HCT116 (cell line): ENCODE measurements around the gene STARD4. TPM values are rescaled to one million over a fixed set of nuclear protein-coding genes. Genes with fewer than 3 reads are reported as not detected.

Source experiments
- ATAC-seq: fragments of 200-7000 bp; cut with Tn5 transposase; 2 replicates; pipeline ENCODE4 v1.9.1; 2020; ENCODE audit warnings: mild to moderate bottlenecking, moderate library complexity
- BruUV-seq: library from RNA; stranded (reverse); fragments of 400-500 nt; replicated peaks from 2 replicates; lab custom pipeline; 2021; lab: Mats Ljungman, UMichigan
- CTCF ChIA-PET: fragments of 300-600 bp; sonication (Branson Sonifier 250); formaldehyde crosslinking; loops from one replicate; lab custom pipeline; 2021; ENCODE audit warnings: antibody characterized with exemption; lab: Charles Lee
- POLR2A ChIA-PET: fragments of 300-600, 350-600 bp; sonication (Branson Sonifier 250); formaldehyde crosslinking; loops from one replicate; lab custom pipeline; 2021; ENCODE audit warnings: antibody characterized with exemption; lab: Charles Lee
- RAD21 ChIA-PET, 2 experiments: fragments of 300-600 bp; sonication (Branson Sonifier 250); formaldehyde crosslinking; loops; one replicate each; lab custom pipeline; 2023; ENCODE audit warnings: low total read pairs in 2 of 2; ENCODE audit not compliant: uncharacterized antibody in 2 of 2, unreplicated experiment in 2 of 2, low non-redundant PET in 1 of 2; lab: Charles Lee
- DNase-seq: peaks from one replicate; pipeline ENCODE4 v3.0.0-alpha.2; 2010; ENCODE audit warnings: low read depth, low spot score
- H2AFZ ChIP-seq: fragments of 200-600 bp; shearing (Covaris generic), sonication (generic); 2 replicates; pipeline ENCODE4 v1.6.1; 2017; ENCODE audit warnings: low read depth, mixed run types, mixed read lengths, antibody characterized with exemption, low read length; ENCODE audit not compliant: poor library complexity, severe bottlenecking
- H3K27ac ChIP-seq: 2 replicates; pipeline ENCODE4 v1.5.1; 2012; ENCODE audit warnings: low read depth, low read length
- H3K27me3 ChIP-seq: fragments of 200-600 bp; sonication (generic); 2 replicates; pipeline ENCODE4 v1.6.1; 2016; ENCODE audit warnings: mixed run types, low read length, mixed read lengths; ENCODE audit not compliant: insufficient read depth
- H3K36me3 ChIP-seq, 2 experiments: fragments of 200-500 bp in 1 of 2; fragments of 200-600 bp in 1 of 2; sonication (Bioruptor generic) in 1 of 2; sonication (generic) in 1 of 2; 2 replicates each; pipeline versions ENCODE4 v1.5.1 to v1.6.1; 2014 to 2016; ENCODE audit warnings: low read length in 2 of 2, inconsistent platforms in 1 of 2, mixed read lengths in 1 of 2, mixed run types in 1 of 2; ENCODE audit not compliant: insufficient read depth in 2 of 2, control insufficient read depth in 1 of 2
- H3K4me1 ChIP-seq, 2 experiments: fragments of 200-600 bp in 1 of 2; sonication (generic) in 1 of 2; 2 replicates each; pipeline versions ENCODE4 v1.5.1 to v1.6.1; 2012 to 2017; ENCODE audit warnings: low read length in 2 of 2, inconsistent platforms in 1 of 2, mild to moderate bottlenecking in 1 of 2, mixed read lengths in 1 of 2, mixed run types in 1 of 2, moderate library complexity in 1 of 2; ENCODE audit not compliant: insufficient read depth in 2 of 2, control insufficient read depth in 1 of 2
- H3K4me2 ChIP-seq: fragments of 200-600 bp; sonication (generic); 2 replicates; pipeline ENCODE4 v1.6.1; 2017; ENCODE audit warnings: mixed run types, low read length, mixed read lengths
- H3K4me3 ChIP-seq, 2 experiments: fragments of 200-600 bp in 1 of 2; sonication (generic) in 1 of 2; replicated peaks in 1 of 2; 2 replicates each; pipeline ENCODE4 v1.5.1; 2011 to 2016; ENCODE audit warnings: low read length in 2 of 2, control low read depth in 1 of 2, low read depth in 1 of 2, mild to moderate bottlenecking in 1 of 2, mixed read lengths in 1 of 2, mixed run types in 1 of 2
- H3K79me2 ChIP-seq: fragments of 200-600 bp; sonication (generic); 2 replicates; pipeline ENCODE4 v1.6.1; 2017; ENCODE audit warnings: mild to moderate bottlenecking, mixed run types, low read length, moderate library complexity, mixed read lengths; ENCODE audit not compliant: insufficient read depth
- H3K9ac ChIP-seq: fragments of 200-600 bp; sonication (generic); 2 replicates; pipeline ENCODE4 v1.6.1; 2016; ENCODE audit warnings: low read length, mixed read lengths
- H3K9me2 ChIP-seq: fragments of 200-600 bp; sonication (generic), shearing (Covaris generic); 2 replicates; pipeline ENCODE4 v1.6.1; 2017; ENCODE audit warnings: mixed run types, mild to moderate bottlenecking, moderate library complexity; ENCODE audit not compliant: insufficient read depth
- H3K9me3 ChIP-seq, 2 experiments: fragments of 200-500 bp in 1 of 2; fragments of 200-600 bp in 1 of 2; sonication (Bioruptor generic) in 1 of 2; sonication (generic) in 1 of 2; 2 replicates each; pipeline ENCODE4 v1.6.1; 2014 to 2017; ENCODE audit warnings: low read length in 2 of 2, mixed read lengths in 2 of 2, inconsistent platforms in 1 of 2, low read depth in 1 of 2, mild to moderate bottlenecking in 1 of 2, mixed run types in 1 of 2, moderate library complexity in 1 of 2; ENCODE audit not compliant: control insufficient read depth in 1 of 2, insufficient read depth in 1 of 2
- H4K20me1 ChIP-seq: fragments of 200-600 bp; sonication (generic), shearing (Covaris generic); 2 replicates; pipeline ENCODE4 v1.6.1; 2017; ENCODE audit warnings: mixed run types, mild to moderate bottlenecking, moderate library complexity; ENCODE audit not compliant: insufficient read depth
- EZH2 ChIP-seq: fragments of 200-600 bp; sonication (generic); IDR thresholded peaks from 2 replicates; pipeline ENCODE4 v1.6.1; 2017; ENCODE audit warnings: antibody characterized with exemption, mixed run types
- FOSL1 ChIP-seq: IDR thresholded peaks from 2 replicates; pipeline ENCODE4 v1.6.1; 2012; ENCODE audit warnings: low read depth
- SRF ChIP-seq: IDR thresholded peaks from 2 replicates; pipeline ENCODE4 v1.6.1; 2012; ENCODE audit warnings: low read depth
- YY1 ChIP-seq: IDR thresholded peaks from 2 replicates; pipeline ENCODE4 v1.6.1; 2011; ENCODE audit warnings: low read length, low read depth, moderate library complexity, mild to moderate bottlenecking; ENCODE audit not compliant: insufficient replicate concordance; ENCODE audit errors: extremely low read depth
- intact Hi-C: fragments of 100-400 bp; cut with micrococcal nuclease; formaldehyde crosslinking; loops from 2 replicates; pipeline ENCODE4 v1.10.0; 2022
- total RNA-seq: library from RNA; stranded (reverse); gene quantifications from one replicate; pipeline ENCODE4 v1.2.1, GENCODE V29; 2021; ENCODE audit not compliant: unreplicated experiment
- TF ChIP-seq, protein P1 (sequence below): IDR thresholded peaks from 2 replicates; pipeline ENCODE4 v1.6.1; 2011; ENCODE audit warnings: mild to moderate bottlenecking, low read length, moderate library complexity; ENCODE audit not compliant: insufficient replicate concordance; ENCODE audit errors: extremely low read depth
- TF ChIP-seq, protein P2 (sequence below): IDR thresholded peaks from 2 replicates; pipeline ENCODE4 v1.6.1; 2012
- TF ChIP-seq, protein P3 (sequence below): IDR thresholded peaks from 2 replicates; pipeline ENCODE4 v1.6.1; 2012

STARD4 gene
- total RNA-seq, 1 experiment from 2014 or later, result 44.3 TPM

DNA sequence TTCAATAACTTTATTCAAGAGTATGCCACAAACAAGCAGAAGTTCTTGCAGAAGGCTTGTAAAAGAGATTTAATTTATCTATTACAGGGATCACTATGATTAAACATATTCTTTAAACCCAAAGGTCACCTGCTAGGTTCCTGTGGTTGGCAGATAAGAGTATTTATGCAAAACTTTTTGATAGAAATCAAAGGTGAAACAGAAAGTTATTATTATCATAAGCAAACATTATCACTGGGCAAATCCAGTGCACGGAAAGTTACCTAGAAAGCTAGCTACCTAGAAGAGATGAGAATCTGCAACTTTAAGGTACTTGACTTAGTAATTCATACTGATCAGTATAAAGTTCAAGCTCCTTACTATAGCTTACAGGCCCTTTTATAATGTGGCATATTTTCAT is 3.2 kb downstream of the STARD4 start:
- TF ChIP-seq, protein P1, sequence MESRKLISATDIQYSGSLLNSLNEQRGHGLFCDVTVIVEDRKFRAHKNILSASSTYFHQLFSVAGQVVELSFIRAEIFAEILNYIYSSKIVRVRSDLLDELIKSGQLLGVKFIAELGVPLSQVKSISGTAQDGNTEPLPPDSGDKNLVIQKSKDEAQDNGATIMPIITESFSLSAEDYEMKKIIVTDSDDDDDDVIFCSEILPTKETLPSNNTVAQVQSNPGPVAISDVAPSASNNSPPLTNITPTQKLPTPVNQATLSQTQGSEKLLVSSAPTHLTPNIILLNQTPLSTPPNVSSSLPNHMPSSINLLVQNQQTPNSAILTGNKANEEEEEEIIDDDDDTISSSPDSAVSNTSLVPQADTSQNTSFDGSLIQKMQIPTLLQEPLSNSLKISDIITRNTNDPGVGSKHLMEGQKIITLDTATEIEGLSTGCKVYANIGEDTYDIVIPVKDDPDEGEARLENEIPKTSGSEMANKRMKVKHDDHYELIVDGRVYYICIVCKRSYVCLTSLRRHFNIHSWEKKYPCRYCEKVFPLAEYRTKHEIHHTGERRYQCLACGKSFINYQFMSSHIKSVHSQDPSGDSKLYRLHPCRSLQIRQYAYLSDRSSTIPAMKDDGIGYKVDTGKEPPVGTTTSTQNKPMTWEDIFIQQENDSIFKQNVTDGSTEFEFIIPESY, result no peak
- TF ChIP-seq FOSL1 (no peak), EZH2 (no peak), YY1 (no peak), SRF (no peak)
- TF ChIP-seq, protein P2, sequence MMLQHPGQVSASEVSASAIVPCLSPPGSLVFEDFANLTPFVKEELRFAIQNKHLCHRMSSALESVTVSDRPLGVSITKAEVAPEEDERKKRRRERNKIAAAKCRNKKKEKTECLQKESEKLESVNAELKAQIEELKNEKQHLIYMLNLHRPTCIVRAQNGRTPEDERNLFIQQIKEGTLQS, result no peak
- TF ChIP-seq, protein P3, sequence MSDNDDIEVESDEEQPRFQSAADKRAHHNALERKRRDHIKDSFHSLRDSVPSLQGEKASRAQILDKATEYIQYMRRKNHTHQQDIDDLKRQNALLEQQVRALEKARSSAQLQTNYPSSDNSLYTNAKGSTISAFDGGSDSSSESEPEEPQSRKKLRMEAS, result no peak
- H3K4me2 ChIP-seq, result no peak overlapping the region
- H4K20me1 ChIP-seq, result no peaks in the 10 kb centered on the region
- no peaks in the 10 kb centered on the region for H3K27me3 ChIP-seq
- peaks cover 48% of the 10 kb centered on the region; the same call in 1 of the 2 replicates for H3K79me2 ChIP-seq
- peaks cover 13 to 22% of the 10 kb centered on the region in 2 experiments for H3K4me1 ChIP-seq
- BruUV-seq, result no TSS peak
- POLR2A ChIA-PET, result no interaction called here
- RAD21 ChIA-PET, result no interaction called here
- H3K9me2 ChIP-seq, result no peaks in the 10 kb centered on the region
- no peaks in the 10 kb centered on the region for H3K9me3 ChIP-seq
- DNase-seq, result no peak
- ATAC-seq, result no peak
- no peak overlapping the region for H3K9ac ChIP-seq
- H2AFZ ChIP-seq, result no peak overlapping the region
- no peak overlapping the region for H3K4me3 ChIP-seq
- no peak overlapping the region for H3K27ac ChIP-seq
- intact Hi-C loops, result no loop called here
- CTCF ChIA-PET, result interaction anchor here (1.5 kb wide), 1 partner anchor 22 kb away, joined by 4 read pairs; no protein-coding TSS in a partner anchor
- H3K36me3 ChIP-seq, result peaks cover 0 to 4% of the 10 kb centered on the region in 2 experiments; a peak in 1 of 4 replicates
